GM23338 (cell line): ENCODE measurements around the gene EZH1. TPM values are rescaled to one million over a fixed set of nuclear protein-coding genes. Genes with fewer than 3 reads are reported as not detected.

Experiments
- ATAC-seq: fragments of 200-7000 bp; cut with Tn5 transposase; 3 replicates; pipeline ENCODE4 v1.9.1; 2020
- DNase-seq: peaks from one replicate; pipeline ENCODE4 v3.0.0-alpha.2; 2015; ENCODE audit warnings: low spot score
- H2AFZ ChIP-seq: fragments of 200-600 bp; sonication (generic); 2 replicates; pipeline ENCODE4 v1.8.0; 2016; ENCODE audit warnings: antibody characterized with exemption, mild to moderate bottlenecking, moderate library complexity
- H3F3A ChIP-seq: fragments of 200-600 bp; sonication (generic); replicated peaks from 2 replicates; pipeline ENCODE4 v1.8.0; 2017; ENCODE audit warnings: antibody characterized with exemption, mixed run types, low read depth
- H3K27ac ChIP-seq: fragments of 200-600 bp; sonication (generic); 2 replicates; pipeline ENCODE4 v1.6.1; 2016; ENCODE audit warnings: low read depth
- H3K27me3 ChIP-seq: fragments of 200-600 bp; sonication (generic); 2 replicates; pipeline ENCODE4 v1.8.0; 2016; ENCODE audit warnings: mild to moderate bottlenecking, mixed run types, moderate library complexity; ENCODE audit not compliant: insufficient read depth
- H3K36me3 ChIP-seq: fragments of 200-600 bp; sonication (generic); 2 replicates; pipeline ENCODE4 v1.8.0; 2016; ENCODE audit warnings: mild to moderate bottlenecking; ENCODE audit not compliant: insufficient read depth
- H3K4me1 ChIP-seq: fragments of 200-600 bp; sonication (generic); 2 replicates; pipeline ENCODE4 v1.8.0; 2016; ENCODE audit warnings: mild to moderate bottlenecking, moderate library complexity; ENCODE audit not compliant: insufficient read depth
- H3K4me2 ChIP-seq: fragments of 200-600 bp; sonication (generic); 2 replicates; pipeline ENCODE4 v1.7.1; 2017; ENCODE audit warnings: mixed run types
- H3K4me3 ChIP-seq: fragments of 200-600 bp; sonication (generic); 2 replicates; pipeline ENCODE4 v1.6.1; 2016; ENCODE audit warnings: mixed run types
- H3K79me2 ChIP-seq: fragments of 200-600 bp; sonication (generic); replicated peaks from 2 replicates; pipeline ENCODE4 v1.8.0; 2017; ENCODE audit warnings: mild to moderate bottlenecking; ENCODE audit not compliant: insufficient read depth
- H3K9me2 ChIP-seq: fragments of 200-600 bp; sonication (generic); 2 replicates; pipeline ENCODE4 v1.8.0; 2017; ENCODE audit not compliant: insufficient read depth
- H4K20me1 ChIP-seq: fragments of 200-600 bp; sonication (generic); replicated peaks from 2 replicates; pipeline ENCODE4 v1.8.0; 2017; ENCODE audit warnings: mild to moderate bottlenecking; ENCODE audit not compliant: insufficient read depth
- H3K27ac Mint-ChIP-seq: 2 replicates; pipeline ENCODE4 v1.8.0; 2020; ENCODE audit warnings: inconsistent platforms, mild to moderate bottlenecking, moderate library complexity, mixed read lengths
- H3K27me3 Mint-ChIP-seq: 3 replicates; pipeline ENCODE4 v1.8.0; 2022; ENCODE audit warnings: low read depth, mild to moderate bottlenecking, moderate library complexity, mixed read lengths, inconsistent platforms; ENCODE audit not compliant: insufficient read depth, poor library complexity
- H3K36me3 Mint-ChIP-seq: 3 replicates; pipeline ENCODE4 v1.8.0; 2021; ENCODE audit warnings: low read depth, mild to moderate bottlenecking, inconsistent platforms, moderate library complexity, mixed read lengths
- H3K4me1 Mint-ChIP-seq: 3 replicates; pipeline ENCODE4 v1.8.0; 2020; ENCODE audit warnings: mild to moderate bottlenecking, inconsistent platforms, mixed read lengths
- H3K4me3 Mint-ChIP-seq: 3 replicates; pipeline ENCODE4 v1.8.0; 2021; ENCODE audit warnings: moderate library complexity, mild to moderate bottlenecking, inconsistent platforms, mixed read lengths
- H3K9me3 Mint-ChIP-seq: 3 replicates; pipeline ENCODE4 v1.8.0; 2020; ENCODE audit warnings: moderate library complexity, mild to moderate bottlenecking, inconsistent platforms, mixed read lengths
- CREB1 ChIP-seq: fragments of 250-450 bp; sonication (Bioruptor Pico); IDR thresholded peaks from 2 replicates; pipeline ENCODE4 v1.5.0; 2020; ENCODE audit warnings: low read depth, mild to moderate bottlenecking, moderate library complexity
- EZH2 ChIP-seq: fragments of 200-600 bp; sonication (generic); IDR thresholded peaks from one replicate; pipeline ENCODE4 v1.8.0; 2017; ENCODE audit warnings: antibody characterized with exemption, mild to moderate bottlenecking, low read depth; ENCODE audit not compliant: unreplicated experiment
- EZH2phosphoT487 ChIP-seq: fragments of 200-600 bp; sonication (generic); IDR thresholded peaks from one replicate; pipeline ENCODE4 v1.8.1; 2018; ENCODE audit warnings: antibody characterized with exemption; ENCODE audit not compliant: unreplicated experiment
- JUNB ChIP-seq: IDR thresholded peaks from one replicate; pipeline ENCODE4 v1.6.1; 2016; ENCODE audit warnings: antibody characterized with exemption; ENCODE audit not compliant: unreplicated experiment
- NANOG ChIP-seq: IDR thresholded peaks from 2 replicates; pipeline ENCODE4 v1.6.1; 2016; ENCODE audit warnings: antibody characterized with exemption, borderline replicate concordance
- POLR2AphosphoS5 ChIP-seq: IDR thresholded peaks from 2 replicates; pipeline ENCODE4 v1.6.1; 2016; ENCODE audit warnings: antibody characterized with exemption, low read depth
- ZNF114 ChIP-seq: fragments of 250-450 bp; sonication (Bioruptor Pico); IDR thresholded peaks from 2 replicates; pipeline ENCODE4 v1.5.0; 2020; ENCODE audit warnings: mild to moderate bottlenecking, moderate library complexity
- ZNF331 ChIP-seq: fragments of 250-450 bp; sonication (Bioruptor Pico); IDR thresholded peaks from 2 replicates; pipeline ENCODE4 v1.5.0; 2020; ENCODE audit warnings: low read depth, mild to moderate bottlenecking, moderate library complexity
- polyA plus RNA-seq: library from polyadenylated mRNA; unstranded; fragments of >200 nt; fragmentation: Nextera tagmentation; extraction: Ambion mirVana; gene quantifications from 2 replicates; pipeline ENCODE4 v1.2.1, GENCODE V29; 2016
- total RNA-seq: library from RNA; depleted of rRNA; stranded (reverse); fragments of >200 nt; shearing (Covaris generic); gene quantifications from 2 replicates; pipeline ENCODE4 v1.2.3, GENCODE V29; 2014
- TF ChIP-seq, protein P1 (sequence below): fragments of 250-450 bp; sonication (Bioruptor Pico); IDR thresholded peaks from 2 replicates; pipeline ENCODE4 v1.5.0; 2020; ENCODE audit warnings: mild to moderate bottlenecking, moderate library complexity
- TF ChIP-seq, protein P2 (sequence below): IDR thresholded peaks from one replicate; pipeline ENCODE4 v1.6.1; 2018; ENCODE audit warnings: antibody characterized with exemption; ENCODE audit not compliant: unreplicated experiment
- TF ChIP-seq, protein P3 (sequence below), 2 experiments: fragments of 200-600 bp in 1 of 2; sonication (generic) in 1 of 2; conservative IDR thresholded peaks; 2 replicates each; pipeline versions ENCODE4 v1.5.1 to v1.6.1; 2016 to 2017; ENCODE audit warnings: antibody characterized with exemption in 2 of 2, low read depth in 2 of 2, mild to moderate bottlenecking in 2 of 2, moderate library complexity in 1 of 2

Gene EZH1
- total and polyA plus RNA-seq, 2 experiments from 2014 or later, result 16.9 to 18.0 TPM

- TF ChIP-seq, protein P1, sequence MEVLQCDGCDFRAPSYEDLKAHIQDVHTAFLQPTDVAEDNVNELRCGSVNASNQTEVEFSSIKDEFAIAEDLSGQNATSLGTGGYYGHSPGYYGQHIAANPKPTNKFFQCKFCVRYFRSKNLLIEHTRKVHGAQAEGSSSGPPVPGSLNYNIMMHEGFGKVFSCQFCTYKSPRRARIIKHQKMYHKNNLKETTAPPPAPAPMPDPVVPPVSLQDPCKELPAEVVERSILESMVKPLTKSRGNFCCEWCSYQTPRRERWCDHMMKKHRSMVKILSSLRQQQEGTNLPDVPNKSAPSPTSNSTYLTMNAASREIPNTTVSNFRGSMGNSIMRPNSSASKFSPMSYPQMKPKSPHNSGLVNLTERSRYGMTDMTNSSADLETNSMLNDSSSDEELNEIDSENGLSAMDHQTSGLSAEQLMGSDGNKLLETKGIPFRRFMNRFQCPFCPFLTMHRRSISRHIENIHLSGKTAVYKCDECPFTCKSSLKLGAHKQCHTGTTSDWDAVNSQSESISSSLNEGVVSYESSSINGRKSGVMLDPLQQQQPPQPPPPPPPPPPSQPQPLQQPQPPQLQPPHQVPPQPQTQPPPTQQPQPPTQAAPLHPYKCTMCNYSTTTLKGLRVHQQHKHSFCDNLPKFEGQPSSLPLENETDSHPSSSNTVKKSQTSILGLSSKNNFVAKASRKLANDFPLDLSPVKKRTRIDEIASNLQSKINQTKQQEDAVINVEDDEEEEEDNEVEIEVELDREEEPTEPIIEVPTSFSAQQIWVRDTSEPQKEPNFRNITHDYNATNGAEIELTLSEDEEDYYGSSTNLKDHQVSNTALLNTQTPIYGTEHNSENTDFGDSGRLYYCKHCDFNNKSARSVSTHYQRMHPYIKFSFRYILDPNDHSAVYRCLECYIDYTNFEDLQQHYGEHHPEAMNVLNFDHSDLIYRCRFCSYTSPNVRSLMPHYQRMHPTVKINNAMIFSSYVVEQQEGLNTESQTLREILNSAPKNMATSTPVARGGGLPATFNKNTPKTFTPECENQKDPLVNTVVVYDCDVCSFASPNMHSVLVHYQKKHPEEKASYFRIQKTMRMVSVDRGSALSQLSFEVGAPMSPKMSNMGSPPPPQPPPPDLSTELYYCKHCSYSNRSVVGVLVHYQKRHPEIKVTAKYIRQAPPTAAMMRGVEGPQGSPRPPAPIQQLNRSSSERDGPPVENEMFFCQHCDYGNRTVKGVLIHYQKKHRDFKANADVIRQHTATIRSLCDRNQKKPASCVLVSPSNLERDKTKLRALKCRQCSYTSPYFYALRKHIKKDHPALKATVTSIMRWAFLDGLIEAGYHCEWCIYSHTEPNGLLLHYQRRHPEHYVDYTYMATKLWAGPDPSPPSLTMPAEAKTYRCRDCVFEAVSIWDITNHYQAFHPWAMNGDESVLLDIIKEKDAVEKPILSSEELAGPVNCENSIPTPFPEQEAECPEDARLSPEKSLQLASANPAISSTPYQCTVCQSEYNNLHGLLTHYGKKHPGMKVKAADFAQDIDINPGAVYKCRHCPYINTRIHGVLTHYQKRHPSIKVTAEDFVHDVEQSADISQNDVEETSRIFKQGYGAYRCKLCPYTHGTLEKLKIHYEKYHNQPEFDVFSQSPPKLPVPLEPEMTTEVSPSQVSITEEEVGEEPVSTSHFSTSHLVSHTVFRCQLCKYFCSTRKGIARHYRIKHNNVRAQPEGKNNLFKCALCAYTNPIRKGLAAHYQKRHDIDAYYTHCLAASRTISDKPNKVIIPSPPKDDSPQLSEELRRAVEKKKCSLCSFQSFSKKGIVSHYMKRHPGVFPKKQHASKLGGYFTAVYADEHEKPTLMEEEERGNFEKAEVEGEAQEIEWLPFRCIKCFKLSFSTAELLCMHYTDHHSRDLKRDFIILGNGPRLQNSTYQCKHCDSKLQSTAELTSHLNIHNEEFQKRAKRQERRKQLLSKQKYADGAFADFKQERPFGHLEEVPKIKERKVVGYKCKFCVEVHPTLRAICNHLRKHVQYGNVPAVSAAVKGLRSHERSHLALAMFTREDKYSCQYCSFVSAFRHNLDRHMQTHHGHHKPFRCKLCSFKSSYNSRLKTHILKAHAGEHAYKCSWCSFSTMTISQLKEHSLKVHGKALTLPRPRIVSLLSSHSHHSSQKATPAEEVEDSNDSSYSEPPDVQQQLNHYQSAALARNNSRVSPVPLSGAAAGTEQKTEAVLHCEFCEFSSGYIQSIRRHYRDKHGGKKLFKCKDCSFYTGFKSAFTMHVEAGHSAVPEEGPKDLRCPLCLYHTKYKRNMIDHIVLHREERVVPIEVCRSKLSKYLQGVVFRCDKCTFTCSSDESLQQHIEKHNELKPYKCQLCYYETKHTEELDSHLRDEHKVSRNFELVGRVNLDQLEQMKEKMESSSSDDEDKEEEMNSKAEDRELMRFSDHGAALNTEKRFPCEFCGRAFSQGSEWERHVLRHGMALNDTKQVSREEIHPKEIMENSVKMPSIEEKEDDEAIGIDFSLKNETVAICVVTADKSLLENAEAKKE (CRISPR knock-in tag), result no peak
- TF ChIP-seq CREB1 (CRISPR knock-in tag) (no peak), POLR2AphosphoS5 (no peak), EZH2phosphoT487 (no peak), NANOG (no peak), EZH2 (no peak), ZNF114 (CRISPR knock-in tag) (no peak)
Observed at GRCh38 chr17:42700586-42701289, 44.1 kb downstream of the EZH1 start (continued).

DNA sequence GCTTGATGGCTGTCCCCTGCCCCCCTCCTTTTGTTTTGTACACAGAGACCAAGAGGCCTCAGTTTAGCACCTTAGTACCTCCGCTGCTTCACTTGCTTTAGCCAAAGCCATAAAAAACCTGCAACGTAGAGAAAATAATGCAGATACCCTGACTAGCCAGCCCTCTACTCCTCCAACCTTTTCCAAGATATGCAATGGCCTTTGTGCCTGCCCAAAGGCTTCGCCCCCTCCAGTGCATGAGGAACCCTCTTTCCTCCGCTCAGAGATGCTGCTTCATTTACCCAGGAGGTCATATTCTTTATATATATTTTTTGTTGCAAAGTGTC is 45.5 kb downstream of the EZH1 start:
- H3K36me3 Mint-ChIP-seq, result peaks cover 25% of the 10 kb centered on the region
- no peak for ATAC-seq
- no peaks in the 10 kb centered on the region; the same call in 1 of the 3 replicates for H3K9me3 Mint-ChIP-seq
- H3K9me2 ChIP-seq, result no peaks in the 10 kb centered on the region
- no peak overlapping the region for H3K27ac ChIP-seq
- H3K27me3 ChIP-seq, result no peaks in the 10 kb centered on the region
- no peak overlapping the region for H3K4me3 Mint-ChIP-seq
- no peak overlapping the region for H3K4me3 ChIP-seq
- no peaks in the 10 kb centered on the region for H3F3A ChIP-seq
- 0 out of 2 replicates have a peak overlapping the region, but pooled peaks have one; percentile 63 for H3K27ac Mint-ChIP-seq
- H3K36me3 ChIP-seq, result peaks cover 6% of the 10 kb centered on the region; the same call in 1 of the 2 replicates
- no peak overlapping the region for H3K4me2 ChIP-seq
- peaks cover 11% of the 10 kb centered on the region for H3K27me3 Mint-ChIP-seq
- DNase-seq, result no peak
- no peaks in the 10 kb centered on the region; the same call in 1 of the 2 replicates for H3K4me1 ChIP-seq
- peaks cover 6% of the 10 kb centered on the region; the same call in 1 of the 2 replicates for H4K20me1 ChIP-seq
- peaks cover 10% of the 10 kb centered on the region for H3K4me1 Mint-ChIP-seq
- no peak overlapping the region for H2AFZ ChIP-seq
- H3K79me2 ChIP-seq, result no peaks in the 10 kb centered on the region
- TF ChIP-seq EZH2phosphoT487 (no peak), JUNB (no peak), NANOG (no peak), ZNF331 (CRISPR knock-in tag) (no peak), CREB1 (CRISPR knock-in tag) (no peak), POLR2AphosphoS5 (no peak)
- TF ChIP-seq, protein P2, sequence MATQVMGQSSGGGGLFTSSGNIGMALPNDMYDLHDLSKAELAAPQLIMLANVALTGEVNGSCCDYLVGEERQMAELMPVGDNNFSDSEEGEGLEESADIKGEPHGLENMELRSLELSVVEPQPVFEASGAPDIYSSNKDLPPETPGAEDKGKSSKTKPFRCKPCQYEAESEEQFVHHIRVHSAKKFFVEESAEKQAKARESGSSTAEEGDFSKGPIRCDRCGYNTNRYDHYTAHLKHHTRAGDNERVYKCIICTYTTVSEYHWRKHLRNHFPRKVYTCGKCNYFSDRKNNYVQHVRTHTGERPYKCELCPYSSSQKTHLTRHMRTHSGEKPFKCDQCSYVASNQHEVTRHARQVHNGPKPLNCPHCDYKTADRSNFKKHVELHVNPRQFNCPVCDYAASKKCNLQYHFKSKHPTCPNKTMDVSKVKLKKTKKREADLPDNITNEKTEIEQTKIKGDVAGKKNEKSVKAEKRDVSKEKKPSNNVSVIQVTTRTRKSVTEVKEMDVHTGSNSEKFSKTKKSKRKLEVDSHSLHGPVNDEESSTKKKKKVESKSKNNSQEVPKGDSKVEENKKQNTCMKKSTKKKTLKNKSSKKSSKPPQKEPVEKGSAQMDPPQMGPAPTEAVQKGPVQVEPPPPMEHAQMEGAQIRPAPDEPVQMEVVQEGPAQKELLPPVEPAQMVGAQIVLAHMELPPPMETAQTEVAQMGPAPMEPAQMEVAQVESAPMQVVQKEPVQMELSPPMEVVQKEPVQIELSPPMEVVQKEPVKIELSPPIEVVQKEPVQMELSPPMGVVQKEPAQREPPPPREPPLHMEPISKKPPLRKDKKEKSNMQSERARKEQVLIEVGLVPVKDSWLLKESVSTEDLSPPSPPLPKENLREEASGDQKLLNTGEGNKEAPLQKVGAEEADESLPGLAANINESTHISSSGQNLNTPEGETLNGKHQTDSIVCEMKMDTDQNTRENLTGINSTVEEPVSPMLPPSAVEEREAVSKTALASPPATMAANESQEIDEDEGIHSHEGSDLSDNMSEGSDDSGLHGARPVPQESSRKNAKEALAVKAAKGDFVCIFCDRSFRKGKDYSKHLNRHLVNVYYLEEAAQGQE, result no peak
- TF ChIP-seq, protein P3, sequence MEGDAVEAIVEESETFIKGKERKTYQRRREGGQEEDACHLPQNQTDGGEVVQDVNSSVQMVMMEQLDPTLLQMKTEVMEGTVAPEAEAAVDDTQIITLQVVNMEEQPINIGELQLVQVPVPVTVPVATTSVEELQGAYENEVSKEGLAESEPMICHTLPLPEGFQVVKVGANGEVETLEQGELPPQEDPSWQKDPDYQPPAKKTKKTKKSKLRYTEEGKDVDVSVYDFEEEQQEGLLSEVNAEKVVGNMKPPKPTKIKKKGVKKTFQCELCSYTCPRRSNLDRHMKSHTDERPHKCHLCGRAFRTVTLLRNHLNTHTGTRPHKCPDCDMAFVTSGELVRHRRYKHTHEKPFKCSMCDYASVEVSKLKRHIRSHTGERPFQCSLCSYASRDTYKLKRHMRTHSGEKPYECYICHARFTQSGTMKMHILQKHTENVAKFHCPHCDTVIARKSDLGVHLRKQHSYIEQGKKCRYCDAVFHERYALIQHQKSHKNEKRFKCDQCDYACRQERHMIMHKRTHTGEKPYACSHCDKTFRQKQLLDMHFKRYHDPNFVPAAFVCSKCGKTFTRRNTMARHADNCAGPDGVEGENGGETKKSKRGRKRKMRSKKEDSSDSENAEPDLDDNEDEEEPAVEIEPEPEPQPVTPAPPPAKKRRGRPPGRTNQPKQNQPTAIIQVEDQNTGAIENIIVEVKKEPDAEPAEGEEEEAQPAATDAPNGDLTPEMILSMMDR (conservative IDR thresholded peaks at IDR 0.05; ENCODE audit: low read depth in 2 of 2), result no peak
